Lower leg skin (tissue), 3 donors: Measurements from ENCODE around the gene SGTB.

ENCODE experiments used
- CTCF ChIP-seq, 3 donors: fragments of 450-650 bp; IDR thresholded peaks; one replicate each; pipeline ENCODE4 v1.5.1; 2016; ENCODE audit warnings: antibody characterized with exemption in 3 of 3, mild to moderate bottlenecking in 3 of 3, moderate library complexity in 2 of 3
- POLR2A ChIP-seq, 2 donors: fragments of 450-650 bp; IDR thresholded peaks; one replicate each; pipeline ENCODE4 v1.6.1; 2016 to 2017; ENCODE audit warnings: antibody characterized with exemption in 2 of 2, mild to moderate bottlenecking in 1 of 2, moderate library complexity in 1 of 2

GRCh38 chr5:65769539-65769938 is 47.6 kb upstream of the SGTB start:
- TF ChIP-seq CTCF (IDR thresholded peaks at IDR 0.05), result no peak
- no peak for TF ChIP-seq POLR2A (IDR thresholded peaks at IDR 0.05)
